HepG2 (cell line): ENCODE results near the gene EPB41. TPM values are rescaled to one million over a fixed set of nuclear protein-coding genes. Genes with fewer than 3 reads are reported as not detected.

Source experiments
- ARNTL ChIP-seq: sonication (generic); formaldehyde crosslinking; IDR thresholded peaks from 2 replicates; pipeline ENCODE4 v1.4.0; 2020; ENCODE audit warnings: mild to moderate bottlenecking, missing genetic modification reagents
- CBFB ChIP-seq: sonication (generic); formaldehyde crosslinking; IDR thresholded peaks from 2 replicates; pipeline ENCODE4 v1.4.0; 2020; ENCODE audit warnings: missing genetic modification reagents
- JUN ChIP-seq: sonication (generic); formaldehyde crosslinking; IDR thresholded peaks from 2 replicates; pipeline ENCODE4 v1.4.0; 2020; ENCODE audit warnings: mild to moderate bottlenecking, missing genetic modification reagents
- NFKBIZ ChIP-seq: IDR thresholded peaks from 2 replicates; pipeline ENCODE4 v1.6.1; 2018; ENCODE audit warnings: missing genetic modification reagents, missing compliant biosample characterization
- NFYB ChIP-seq: sonication (generic); formaldehyde crosslinking; IDR thresholded peaks from 2 replicates; pipeline ENCODE4 v1.4.0; 2020; ENCODE audit warnings: missing genetic modification reagents
- U2AF2 ChIP-seq: fragments of 200-400 bp; formaldehyde crosslinking; IDR thresholded peaks from 2 replicates; pipeline ENCODE4 v1.6.1; 2017; ENCODE audit warnings: low read depth, mild to moderate bottlenecking, low read length
- USF2 ChIP-seq, 2 experiments: sonication (generic) in 1 of 2; formaldehyde crosslinking in 1 of 2; IDR thresholded peaks; 2 replicates each; pipeline versions ENCODE4 v1.5.1 to v1.6.1; 2011 to 2020; ENCODE audit warnings: borderline replicate concordance in 1 of 2, low read depth in 1 of 2, low read length in 1 of 2, mild to moderate bottlenecking in 1 of 2, missing genetic modification reagents in 1 of 2, moderate library complexity in 1 of 2
- ZBED4 ChIP-seq: sonication (generic); formaldehyde crosslinking; IDR thresholded peaks from 2 replicates; pipeline ENCODE4 v1.4.0; 2020; ENCODE audit warnings: missing genetic modification reagents, borderline replicate concordance
- ZFP37 ChIP-seq: sonication (generic); formaldehyde crosslinking; IDR thresholded peaks from 2 replicates; pipeline ENCODE4 v1.4.0; 2020; ENCODE audit warnings: missing genetic modification reagents, borderline replicate concordance
- ZKSCAN8 ChIP-seq: IDR thresholded peaks from 2 replicates; pipeline ENCODE4 v1.6.1; 2016; ENCODE audit warnings: borderline replicate concordance, missing genetic modification reagents, missing compliant biosample characterization
- ZNF256 ChIP-seq: sonication (generic); formaldehyde crosslinking; conservative IDR thresholded peaks from 2 replicates; pipeline ENCODE4 v1.4.0; 2020; ENCODE audit warnings: missing genetic modification reagents
- ZNF556 ChIP-seq: sonication (generic); formaldehyde crosslinking; IDR thresholded peaks from 2 replicates; pipeline ENCODE4 v1.4.0; 2020; ENCODE audit warnings: mild to moderate bottlenecking, missing genetic modification reagents, borderline replicate concordance
- ZNF7 ChIP-seq: IDR thresholded peaks from 2 replicates; pipeline ENCODE4 v1.6.1; 2016; ENCODE audit warnings: missing biosample characterization, missing genetic modification reagents
- polyA plus RNA-seq, 8 experiments: library from polyadenylated mRNA; depleted of rRNA in 3 of 8; stranded (reverse) in 7 of 8; unstranded in 1 of 8; fragments of >200 nt; fragmentation: Illumina TruSeq in 4 of 8; extraction: Trizol in 4 of 8; gene quantifications; 2 replicates each; pipeline versions ENCODE4 v1.2.1 to v1.2.3, GENCODE V29; 2011 to 2016; ENCODE audit warnings: low read depth in 4 of 8, missing spikeins in 1 of 8, mixed read lengths in 1 of 8; ENCODE audit not compliant: insufficient read depth in 1 of 8
- total RNA-seq, 5 experiments: library from RNA; depleted of rRNA; stranded (reverse); fragments of >200 nt; fragmentation: Illumina TruSeq; extraction: Trizol; gene quantifications; 2 replicates each; pipeline ENCODE4 v1.2.3, GENCODE V29; 2016; ENCODE audit warnings: low read depth in 1 of 5
- TF ChIP-seq, protein P1 (sequence below): sonication (generic); formaldehyde crosslinking; IDR thresholded peaks from 2 replicates; pipeline ENCODE4 v1.5.0; 2020; ENCODE audit warnings: missing genetic modification reagents, mild to moderate bottlenecking, borderline replicate concordance
- TF ChIP-seq, protein P2 (sequence below): sonication (generic); formaldehyde crosslinking; conservative IDR thresholded peaks from 2 replicates; pipeline ENCODE4 v1.8.0; 2022; ENCODE audit warnings: low read depth, missing genetic modification reagents
- TF ChIP-seq, protein P3 (sequence below): sonication (generic); formaldehyde crosslinking; IDR thresholded peaks from 2 replicates; pipeline ENCODE4 v1.4.0; 2020; ENCODE audit warnings: missing genetic modification reagents

EPB41 gene
- total and polyA plus RNA-seq, 2 of the 13 experiments (the other 11 are each of a cell fraction or from before 2014, with no cell fraction given), result 34.5 to 46.7 TPM

- TF ChIP-seq ZKSCAN8 (peak; percentile 71; the same call in 1 of the 2 replicates), NFYB (no peak), ZNF256 (CRISPR knock-in tag) (no peak), U2AF2 (no peak), NFKBIZ (CRISPR knock-in tag) (no peak; the same call in 1 of the 2 replicates), JUN (CRISPR knock-in tag) (no peak), ZNF7 (no peak), ZFP37 (no peak), ZNF556 (CRISPR knock-in tag) (0 out of 2 replicates have a peak, but pooled peaks have one; percentile 30), ZBED4 (CRISPR knock-in tag) (no peak), CBFB (CRISPR knock-in tag) (no peak), USF2 (IDR thresholded peaks at IDR 0.05; ENCODE audit: low read depth, low read length) (no peak), USF2 (CRISPR knock-in tag; IDR thresholded peaks at IDR 0.05; ENCODE audit: borderline replicate concordance) (no peak), ARNTL (CRISPR knock-in tag) (no peak)
- TF ChIP-seq, protein P1, sequence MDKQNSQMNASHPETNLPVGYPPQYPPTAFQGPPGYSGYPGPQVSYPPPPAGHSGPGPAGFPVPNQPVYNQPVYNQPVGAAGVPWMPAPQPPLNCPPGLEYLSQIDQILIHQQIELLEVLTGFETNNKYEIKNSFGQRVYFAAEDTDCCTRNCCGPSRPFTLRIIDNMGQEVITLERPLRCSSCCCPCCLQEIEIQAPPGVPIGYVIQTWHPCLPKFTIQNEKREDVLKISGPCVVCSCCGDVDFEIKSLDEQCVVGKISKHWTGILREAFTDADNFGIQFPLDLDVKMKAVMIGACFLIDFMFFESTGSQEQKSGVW (CRISPR knock-in tag), result no peak
- TF ChIP-seq, protein P2, sequence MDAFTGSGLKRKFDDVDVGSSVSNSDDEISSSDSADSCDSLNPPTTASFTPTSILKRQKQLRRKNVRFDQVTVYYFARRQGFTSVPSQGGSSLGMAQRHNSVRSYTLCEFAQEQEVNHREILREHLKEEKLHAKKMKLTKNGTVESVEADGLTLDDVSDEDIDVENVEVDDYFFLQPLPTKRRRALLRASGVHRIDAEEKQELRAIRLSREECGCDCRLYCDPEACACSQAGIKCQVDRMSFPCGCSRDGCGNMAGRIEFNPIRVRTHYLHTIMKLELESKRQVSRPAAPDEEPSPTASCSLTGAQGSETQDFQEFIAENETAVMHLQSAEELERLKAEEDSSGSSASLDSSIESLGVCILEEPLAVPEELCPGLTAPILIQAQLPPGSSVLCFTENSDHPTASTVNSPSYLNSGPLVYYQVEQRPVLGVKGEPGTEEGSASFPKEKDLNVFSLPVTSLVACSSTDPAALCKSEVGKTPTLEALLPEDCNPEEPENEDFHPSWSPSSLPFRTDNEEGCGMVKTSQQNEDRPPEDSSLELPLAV (CRISPR knock-in tag), result no peak
- TF ChIP-seq, protein P3, sequence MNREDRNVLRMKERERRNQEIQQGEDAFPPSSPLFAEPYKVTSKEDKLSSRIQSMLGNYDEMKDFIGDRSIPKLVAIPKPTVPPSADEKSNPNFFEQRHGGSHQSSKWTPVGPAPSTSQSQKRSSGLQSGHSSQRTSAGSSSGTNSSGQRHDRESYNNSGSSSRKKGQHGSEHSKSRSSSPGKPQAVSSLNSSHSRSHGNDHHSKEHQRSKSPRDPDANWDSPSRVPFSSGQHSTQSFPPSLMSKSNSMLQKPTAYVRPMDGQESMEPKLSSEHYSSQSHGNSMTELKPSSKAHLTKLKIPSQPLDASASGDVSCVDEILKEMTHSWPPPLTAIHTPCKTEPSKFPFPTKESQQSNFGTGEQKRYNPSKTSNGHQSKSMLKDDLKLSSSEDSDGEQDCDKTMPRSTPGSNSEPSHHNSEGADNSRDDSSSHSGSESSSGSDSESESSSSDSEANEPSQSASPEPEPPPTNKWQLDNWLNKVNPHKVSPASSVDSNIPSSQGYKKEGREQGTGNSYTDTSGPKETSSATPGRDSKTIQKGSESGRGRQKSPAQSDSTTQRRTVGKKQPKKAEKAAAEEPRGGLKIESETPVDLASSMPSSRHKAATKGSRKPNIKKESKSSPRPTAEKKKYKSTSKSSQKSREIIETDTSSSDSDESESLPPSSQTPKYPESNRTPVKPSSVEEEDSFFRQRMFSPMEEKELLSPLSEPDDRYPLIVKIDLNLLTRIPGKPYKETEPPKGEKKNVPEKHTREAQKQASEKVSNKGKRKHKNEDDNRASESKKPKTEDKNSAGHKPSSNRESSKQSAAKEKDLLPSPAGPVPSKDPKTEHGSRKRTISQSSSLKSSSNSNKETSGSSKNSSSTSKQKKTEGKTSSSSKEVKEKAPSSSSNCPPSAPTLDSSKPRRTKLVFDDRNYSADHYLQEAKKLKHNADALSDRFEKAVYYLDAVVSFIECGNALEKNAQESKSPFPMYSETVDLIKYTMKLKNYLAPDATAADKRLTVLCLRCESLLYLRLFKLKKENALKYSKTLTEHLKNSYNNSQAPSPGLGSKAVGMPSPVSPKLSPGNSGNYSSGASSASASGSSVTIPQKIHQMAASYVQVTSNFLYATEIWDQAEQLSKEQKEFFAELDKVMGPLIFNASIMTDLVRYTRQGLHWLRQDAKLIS (CRISPR knock-in tag), result no peak
Measured at GRCh38 chr1:28882009-28882628, 32.2 kb upstream of the EPB41 start (continued).
